Right forelimb (tissue), 1 donor: ENCODE results near the gene PPRC1.

ENCODE experiments used
- DNase-seq: peaks from one replicate; pipeline ENCODE4 v3.0.0-alpha.2; 2018

The PPRC1 gene

DNA sequence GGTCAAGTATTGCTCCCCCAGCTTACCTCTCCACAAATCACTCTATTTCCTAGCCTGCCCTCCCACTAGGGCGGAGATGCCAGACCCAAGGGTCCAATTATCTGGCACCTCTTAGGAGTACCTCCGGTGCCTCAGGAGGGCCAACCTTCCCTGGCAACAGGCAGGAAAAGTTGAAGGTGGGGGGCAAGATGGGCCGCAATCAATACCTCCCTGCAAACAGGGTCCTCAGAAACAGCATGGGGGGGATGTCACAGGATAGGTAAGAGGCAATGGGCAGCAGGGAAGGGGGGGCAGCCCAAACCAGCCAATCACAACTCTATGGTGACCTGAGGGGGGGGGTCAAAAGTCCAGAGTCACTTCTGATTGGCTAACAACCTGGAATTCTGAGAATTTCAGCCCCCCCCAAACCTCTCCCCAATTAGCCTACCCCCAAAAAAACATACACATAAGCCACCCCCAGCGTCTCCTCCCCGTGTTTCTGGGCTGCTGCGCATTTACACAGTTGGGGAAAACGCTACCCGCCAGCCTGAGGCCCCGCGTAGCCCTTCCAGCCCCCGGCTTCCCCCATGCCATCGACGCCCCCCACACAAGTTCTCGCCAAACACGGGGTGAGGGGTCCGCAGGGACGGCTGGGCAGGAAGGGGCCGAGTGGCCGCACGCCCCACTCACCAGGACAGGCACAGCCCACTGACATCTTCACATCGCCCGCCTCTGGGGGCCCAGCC lies 13.3 kb upstream of the PPRC1 start:
- DNase-seq: peak; percentile 75

DNA sequence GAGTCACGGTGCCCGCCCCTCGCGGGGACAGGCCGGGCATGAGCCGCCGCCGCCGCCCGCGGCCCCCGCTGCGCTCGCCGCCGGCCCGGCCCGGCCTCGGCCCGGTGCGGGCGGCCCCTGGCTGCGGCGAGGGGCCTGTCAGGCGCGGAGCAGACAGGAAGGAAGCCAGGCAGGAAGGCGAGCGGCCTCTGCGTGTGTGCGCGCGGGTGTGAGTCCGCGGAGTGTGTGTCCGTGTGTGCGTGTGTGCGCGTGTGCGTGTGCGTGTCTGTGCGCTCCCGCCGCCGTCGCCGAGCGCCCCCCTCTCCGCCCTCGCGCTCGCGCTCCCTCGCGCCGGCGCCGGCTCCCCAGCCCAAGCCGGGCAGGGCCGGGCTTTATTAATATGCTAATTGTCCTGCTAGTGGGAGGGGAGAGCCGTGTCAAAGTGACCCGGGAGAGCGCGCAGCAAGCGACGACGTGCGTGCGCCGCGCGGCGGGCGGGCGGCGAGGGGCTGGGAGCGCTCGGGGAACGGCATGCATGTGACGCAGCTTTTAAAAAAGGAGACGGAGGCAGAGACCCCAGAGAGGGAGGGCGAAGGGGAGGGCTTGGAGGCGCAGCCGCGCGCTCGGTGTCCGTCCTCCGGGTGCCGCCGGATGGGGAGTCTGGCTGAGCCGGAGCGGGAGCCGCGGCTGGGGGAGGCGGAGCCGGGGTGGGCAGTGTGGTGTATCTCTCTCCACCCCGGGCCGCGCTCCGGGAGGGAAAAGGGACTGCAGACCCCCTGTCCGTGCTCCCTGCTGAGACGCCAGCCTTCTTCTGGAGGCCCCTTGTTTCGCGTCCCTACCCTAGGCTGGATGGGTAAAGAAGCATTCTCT lies 12.5 kb upstream of the PPRC1 start, which contains the start of gene LDB1:
TSS of gene LDB1 (minus strand) at position 227 of the 849 bp plus-strand sequence. CDS start 258 bp downstream, outside the sequence.
- peak; percentile 90 for DNase-seq

DNA sequence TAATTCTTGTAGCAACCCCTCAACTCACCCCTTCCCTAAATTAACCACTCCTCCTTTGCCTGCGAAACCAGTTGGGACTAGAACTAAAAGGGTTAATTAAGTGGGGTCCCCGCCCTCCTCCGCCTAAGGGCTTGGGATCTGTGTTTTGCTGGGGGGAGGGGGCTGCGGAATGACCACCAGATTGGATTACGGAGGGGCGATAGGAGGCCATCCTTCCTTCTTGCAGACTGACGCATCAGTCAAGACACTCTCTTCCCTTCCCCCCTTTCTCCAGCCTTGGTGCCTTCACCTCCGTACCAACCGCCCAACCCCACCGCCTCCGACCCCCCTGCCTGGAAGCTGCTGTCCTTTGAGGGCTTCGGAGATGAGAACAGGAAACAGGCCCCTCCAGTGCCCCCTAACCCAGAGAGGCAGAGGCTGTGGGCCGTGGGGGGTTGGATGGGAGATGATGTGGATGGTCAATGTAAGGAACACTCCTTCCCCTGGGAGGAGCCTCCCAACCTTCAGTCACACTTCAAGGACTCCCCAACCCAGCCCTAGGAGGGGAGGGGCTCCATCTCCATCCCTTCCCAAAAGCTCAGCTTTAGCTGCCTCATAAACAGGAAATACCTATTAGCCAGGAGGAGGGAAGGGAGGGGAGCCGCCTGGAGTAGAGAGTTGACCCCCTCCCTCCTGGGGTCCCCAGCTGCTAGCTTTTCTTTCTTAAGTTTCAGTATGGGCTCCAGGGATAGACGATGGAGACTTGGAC lies 11.7 kb upstream of the PPRC1 start:
- DNase-seq: peak; percentile 82

DNA sequence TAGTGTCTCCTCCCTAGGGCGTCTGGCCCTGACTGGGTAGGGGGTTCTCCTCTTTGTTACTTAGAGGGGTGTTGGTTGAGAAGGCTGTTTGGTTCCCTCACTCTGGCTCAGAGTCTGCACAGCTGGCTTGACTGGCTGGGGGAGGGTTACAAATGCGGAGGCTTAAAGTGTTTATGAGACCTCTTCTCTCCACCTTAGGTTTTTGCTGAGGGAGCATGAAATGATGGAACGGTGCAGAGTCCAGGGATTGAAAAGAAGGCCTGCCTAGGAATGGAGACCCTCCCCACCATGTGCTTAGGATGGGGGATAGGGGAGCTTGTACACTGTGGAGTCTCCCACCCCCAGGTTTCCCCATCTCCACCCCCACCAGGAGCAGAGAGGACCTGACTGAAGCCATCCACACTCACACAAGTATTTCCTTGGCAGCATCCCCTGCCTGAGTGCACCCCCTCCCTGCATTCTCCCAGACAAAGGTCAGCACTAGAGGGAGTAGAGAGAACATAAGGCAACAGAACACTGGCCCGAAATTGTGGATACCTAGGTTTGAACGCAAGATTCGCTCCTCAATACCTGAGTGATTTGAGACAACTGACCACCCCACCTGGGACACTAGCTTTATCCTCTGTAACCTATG lies 11.0 kb upstream of the PPRC1 start:
- no peak for DNase-seq

DNA sequence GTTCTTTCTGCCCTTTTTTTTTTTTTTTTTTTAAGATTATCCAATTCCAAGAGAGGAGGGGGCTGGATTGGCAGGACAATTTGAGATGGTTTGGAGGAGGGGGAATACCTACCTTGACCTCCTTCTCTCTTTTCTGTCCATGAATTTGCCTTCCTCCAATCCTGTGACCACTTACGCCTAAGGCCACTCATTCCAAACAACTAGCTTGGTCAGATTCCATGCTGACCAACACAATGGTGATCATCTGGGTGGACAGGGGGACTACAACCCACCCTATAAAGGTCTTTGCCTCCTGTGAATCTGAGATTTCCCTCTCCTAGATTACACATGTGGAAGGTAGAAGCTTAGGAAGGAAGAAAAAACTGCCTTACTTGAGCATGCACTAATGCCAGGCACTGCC lies 10.4 kb upstream of the PPRC1 start:
- no peak for DNase-seq

DNA sequence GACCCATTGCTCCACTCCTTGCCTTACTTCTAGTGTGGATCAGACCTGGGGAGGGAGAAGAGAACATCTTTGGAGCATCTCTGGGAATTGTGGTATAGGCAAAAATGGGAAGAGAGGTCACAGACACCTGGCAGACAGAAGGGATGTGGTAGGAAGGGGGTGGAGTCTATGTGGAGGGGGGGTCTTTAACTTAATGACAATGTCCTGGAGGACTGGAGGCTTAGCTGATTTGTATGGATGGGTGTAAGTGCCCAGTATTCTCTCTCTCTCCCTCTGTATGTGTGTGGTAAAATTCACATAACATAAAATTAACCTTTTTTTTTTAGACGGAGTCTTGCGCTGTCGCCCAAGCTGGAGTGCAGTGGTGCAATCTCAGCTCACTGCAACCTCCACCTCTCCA lies 9.6 kb upstream of the PPRC1 start:
- no peak for DNase-seq

DNA sequence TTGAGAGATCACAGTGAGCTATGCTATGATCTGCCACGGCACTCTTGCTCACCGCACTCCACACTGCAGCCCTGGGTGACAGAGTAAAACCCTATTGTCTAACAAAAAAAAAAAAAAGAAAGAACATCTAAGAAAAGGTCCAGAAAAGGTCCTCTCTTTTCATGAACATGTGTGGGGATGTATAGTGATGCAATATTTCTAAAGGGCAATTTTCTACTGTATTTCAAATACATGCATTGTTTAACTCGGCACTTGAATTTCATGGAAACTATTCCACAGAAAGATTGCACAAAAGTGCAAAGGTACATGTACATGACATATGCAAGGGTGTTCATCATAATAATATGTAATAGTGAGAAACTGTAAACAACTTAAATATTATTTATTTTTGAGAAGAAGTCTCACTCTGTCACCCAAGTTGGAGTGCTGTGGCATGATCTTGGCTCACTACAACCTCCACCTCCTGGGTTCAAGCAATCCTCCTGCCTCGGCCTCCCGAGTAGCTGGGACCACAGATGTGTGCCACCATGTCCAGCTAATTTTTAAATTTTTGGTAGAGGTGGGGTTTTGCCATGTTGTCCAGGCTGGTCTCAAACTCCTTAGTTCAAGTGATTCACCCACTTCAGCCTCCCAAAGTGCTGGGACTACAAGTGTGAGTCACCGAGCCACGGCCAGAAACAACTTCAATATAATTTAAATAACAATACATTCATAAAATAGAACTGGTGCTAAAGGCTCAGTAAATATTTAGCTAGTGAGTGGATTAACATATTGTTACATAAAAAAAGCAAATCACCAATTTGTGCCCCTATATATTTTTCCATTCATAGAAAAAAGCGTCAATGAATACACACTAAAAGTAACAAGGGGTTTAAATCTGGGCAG lies 1.3 kb upstream of the PPRC1 start:
- DNase-seq: no peak

DNA sequence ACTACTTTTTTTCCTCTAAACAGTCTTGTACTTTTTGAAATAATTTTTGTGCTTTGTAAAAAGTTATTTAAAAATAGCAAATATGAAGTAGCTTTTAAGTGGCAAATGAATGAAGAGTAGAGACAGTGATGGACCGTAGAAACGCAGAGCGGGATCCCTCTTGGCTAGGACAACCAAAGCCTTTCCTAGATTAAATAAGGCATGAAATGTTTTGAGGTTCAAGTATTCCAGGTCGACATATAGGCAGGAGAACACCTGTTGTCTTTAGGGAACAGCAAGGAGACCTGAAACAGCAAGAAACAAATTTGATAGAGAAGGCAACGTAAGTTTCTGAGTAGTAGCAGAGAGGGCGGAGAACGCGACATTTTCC lies 662 bp upstream of the PPRC1 start:
- no peak for DNase-seq

DNA sequence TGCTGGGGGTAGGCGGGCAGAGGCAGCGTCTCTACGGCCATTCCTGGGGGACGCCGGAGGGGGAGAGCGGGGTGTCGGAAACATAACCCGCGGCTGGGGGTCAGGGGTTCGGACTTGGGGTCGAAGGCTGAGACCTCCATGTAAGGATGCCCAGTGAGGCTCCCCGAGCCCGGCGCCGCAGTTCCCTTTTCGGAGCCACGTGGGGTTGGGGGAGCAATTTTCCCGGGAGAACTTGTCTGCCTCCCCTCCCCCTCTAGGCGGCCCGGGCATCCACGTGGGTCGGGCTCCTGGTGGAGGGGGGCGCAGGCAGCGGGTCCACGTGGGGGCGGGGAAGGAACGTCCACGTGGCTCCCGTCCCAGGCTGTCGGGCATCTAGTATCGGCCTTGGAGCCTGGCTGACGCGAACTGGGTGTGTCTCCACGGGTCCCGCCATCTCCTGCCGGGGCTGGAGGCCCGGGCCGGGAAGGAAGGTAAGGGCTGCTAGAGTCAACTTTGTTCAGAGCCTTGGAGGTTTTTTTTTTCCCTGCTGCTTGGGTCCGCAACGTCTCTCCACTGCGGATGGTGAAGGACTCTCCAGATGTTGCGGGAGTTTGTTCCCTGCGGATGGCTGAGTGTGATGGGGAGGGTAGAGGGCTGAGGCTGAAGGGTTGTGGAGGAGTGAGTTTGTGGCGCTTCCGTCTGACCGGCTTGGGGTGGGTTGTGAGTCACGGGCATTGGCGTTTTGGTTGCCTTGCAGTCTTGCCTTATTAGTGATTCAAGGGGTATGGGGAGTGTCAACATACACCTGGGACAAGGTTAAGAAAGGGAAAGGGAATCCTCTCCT lies 744 bp downstream of the PPRC1 start:
- peak; percentile 85 for DNase-seq

DNA sequence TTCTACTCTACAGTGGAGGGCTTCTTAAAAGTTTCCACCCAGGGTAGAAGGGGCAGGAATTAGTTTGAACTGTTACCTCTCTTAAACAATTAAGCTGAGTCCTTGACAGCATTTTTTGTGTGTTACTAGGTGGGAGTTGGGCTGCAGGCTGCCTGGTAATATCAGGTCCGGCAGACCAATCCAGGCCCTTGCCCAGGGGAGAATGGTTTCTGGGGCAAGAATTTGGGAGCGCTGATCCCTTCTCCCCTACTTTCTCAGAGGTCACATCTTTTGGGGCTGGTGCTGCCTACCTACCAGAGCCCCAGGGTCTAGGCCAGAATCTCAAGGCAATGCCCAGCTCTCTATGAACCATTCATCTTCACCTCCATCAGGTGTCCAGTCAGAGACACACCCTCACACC lies 1.6 kb downstream of the PPRC1 start:
- no peak for DNase-seq

DNA sequence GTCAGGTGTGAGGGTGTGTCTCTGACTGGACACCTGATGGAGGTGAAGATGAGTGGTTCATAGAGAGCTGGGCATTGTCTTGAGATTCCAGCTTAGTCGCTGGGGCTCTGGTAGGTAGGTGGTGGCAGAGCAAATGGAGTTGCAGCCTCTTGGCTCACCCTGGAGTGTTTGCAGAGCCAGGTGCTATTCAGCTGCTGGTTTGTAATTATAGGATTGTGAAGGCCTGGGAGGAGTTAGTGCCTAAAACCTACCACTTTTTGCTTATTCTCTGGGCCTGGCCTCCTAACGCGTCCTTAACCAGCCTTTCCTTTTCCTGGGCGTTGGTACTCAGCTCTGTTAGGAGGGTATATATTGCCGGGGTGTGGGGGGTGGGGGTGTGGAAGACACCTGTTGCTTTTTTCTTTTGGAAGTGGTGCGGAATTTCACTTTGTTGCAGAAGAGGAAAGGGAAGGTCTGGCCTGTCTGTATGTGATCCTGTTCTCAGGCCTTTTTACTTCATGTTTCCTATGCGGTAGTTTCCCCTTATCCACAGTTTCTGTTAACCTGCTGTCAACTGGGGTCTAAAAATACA lies 3.2 kb downstream of the PPRC1 start:
- DNase-seq: no peak

DNA sequence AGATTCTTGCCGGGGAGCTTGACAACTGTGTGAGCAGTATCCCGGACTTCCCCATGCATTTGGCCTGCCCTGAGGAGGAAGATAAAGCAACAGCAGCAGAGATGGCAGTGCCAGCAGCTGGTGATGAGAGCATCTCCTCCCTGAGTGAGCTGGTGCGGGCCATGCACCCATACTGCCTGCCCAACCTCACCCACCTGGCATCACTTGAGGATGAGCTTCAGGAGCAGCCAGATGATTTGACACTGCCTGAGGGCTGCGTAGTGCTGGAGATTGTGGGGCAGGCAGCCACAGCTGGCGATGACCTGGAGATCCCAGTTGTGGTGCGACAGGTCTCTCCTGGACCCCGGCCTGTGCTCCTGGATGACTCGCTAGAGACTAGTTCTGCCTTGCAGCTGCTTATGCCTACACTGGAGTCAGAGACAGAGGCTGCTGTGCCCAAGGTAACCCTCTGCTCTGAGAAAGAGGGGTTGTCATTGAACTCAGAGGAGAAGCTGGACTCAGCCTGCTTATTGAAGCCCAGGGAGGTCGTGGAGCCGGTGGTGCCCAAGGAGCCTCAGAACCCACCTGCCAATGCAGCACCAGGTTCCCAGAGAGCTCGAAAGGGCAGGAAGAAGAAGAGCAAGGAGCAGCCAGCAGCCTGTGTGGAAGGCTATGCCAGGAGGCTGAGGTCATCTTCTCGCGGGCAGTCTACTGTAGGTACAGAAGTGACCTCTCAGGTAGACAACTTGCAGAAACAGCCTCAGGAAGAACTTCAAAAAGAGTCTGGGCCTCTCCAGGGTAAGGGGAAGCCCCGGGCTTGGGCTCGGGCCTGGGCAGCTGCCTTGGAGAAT lies 6.7 kb downstream of the PPRC1 start:
- no peak for DNase-seq

DNA sequence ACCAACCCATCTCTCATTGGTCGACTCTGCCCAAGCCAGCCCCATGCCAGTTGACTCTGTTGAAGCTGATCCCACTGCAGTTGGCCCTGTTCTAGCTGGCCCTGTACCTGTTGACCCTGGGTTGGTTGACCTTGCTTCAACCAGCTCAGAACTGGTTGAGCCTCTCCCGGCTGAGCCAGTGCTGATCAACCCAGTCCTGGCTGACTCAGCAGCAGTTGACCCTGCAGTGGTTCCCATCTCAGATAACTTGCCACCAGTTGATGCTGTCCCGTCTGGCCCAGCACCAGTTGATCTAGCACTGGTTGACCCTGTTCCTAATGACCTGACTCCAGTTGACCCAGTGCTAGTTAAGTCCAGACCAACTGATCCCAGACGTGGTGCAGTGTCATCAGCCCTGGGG lies 7.4 kb downstream of the PPRC1 start:
- DNase-seq: no peak

DNA sequence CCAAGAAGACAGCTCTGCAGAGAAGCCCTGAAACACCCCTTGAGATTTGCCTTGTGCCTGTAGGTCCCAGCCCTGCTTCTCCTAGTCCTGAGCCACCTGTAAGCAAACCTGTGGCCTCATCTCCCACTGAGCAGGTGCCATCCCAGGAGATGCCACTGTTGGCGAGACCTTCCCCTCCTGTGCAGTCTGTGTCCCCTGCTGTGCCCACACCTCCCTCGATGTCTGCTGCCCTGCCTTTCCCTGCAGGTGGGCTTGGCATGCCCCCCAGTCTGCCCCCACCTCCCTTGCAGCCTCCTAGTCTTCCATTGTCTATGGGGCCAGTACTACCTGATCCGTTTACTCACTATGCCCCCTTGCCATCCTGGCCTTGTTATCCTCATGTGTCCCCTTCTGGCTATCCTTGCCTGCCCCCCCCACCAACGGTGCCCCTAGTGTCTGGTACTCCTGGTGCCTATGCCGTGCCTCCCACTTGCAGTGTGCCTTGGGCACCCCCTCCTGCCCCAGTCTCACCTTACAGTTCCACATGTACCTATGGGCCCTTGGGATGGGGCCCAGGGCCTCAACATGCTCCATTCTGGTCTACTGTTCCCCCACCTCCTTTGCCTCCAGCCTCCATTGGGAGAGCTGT lies 8.2 kb downstream of the PPRC1 start:
- no peak for DNase-seq

DNA sequence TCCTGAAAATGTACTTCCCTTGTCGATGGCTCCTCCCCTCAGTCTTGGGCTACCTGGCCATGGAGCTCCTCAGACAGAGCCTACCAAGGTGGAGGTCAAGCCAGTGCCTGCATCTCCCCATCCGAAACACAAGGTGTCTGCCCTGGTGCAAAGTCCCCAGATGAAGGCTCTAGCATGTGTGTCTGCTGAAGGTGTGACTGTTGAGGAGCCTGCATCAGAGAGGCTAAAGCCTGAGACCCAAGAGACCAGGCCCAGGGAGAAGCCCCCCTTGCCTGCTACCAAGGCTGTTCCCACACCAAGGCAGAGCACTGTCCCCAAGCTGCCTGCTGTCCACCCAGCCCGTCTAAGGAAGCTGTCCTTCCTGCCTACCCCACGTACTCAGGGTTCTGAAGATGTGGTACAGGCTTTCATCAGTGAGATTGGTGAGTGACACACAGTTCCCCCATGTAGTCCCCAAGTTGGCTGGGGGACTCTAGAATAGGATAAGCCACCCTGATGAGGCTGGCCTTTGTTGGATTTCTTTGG lies 8.8 kb downstream of the PPRC1 start:
- no peak for DNase-seq

DNA sequence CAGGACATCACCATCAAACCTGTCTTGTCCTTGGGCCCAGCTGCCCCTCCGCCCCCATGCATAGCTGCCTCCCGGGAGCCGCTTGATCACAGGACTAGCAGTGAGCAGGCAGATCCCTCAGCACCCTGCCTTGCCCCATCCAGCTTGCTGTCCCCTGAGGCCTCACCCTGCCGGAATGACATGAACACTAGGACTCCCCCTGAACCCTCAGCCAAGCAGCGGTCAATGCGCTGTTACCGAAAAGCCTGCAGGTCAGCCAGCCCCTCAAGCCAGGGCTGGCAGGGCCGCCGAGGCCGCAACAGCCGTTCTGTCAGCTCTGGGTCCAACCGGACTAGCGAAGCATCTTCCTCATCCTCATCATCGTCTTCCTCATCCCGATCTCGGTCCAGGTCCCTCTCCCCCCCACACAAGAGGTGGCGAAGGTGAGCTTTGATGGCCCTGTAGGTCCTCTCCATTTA lies 14.2 kb downstream of the PPRC1 start:
- DNase-seq: no peak

DNA sequence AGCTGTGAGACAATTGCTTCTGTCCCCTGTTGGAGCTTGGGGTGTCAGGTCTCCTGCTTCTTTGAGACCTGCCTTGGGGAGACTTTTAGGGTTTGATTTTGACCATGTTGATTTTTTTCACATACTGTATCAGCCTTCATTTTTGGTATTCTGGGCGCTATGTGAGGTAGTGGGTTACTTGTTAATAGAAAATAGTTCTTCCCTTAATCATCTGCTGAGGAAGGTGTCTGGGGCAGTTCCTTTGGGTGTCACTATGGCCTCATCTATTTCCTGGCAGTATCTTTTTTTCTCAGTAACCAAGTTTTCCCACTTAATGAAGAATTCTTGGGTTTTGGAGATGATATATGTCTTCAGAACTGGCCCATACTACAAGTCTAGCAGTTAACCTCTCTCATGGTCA lies 14.7 kb downstream of the PPRC1 start:
- DNase-seq: no peak

DNA sequence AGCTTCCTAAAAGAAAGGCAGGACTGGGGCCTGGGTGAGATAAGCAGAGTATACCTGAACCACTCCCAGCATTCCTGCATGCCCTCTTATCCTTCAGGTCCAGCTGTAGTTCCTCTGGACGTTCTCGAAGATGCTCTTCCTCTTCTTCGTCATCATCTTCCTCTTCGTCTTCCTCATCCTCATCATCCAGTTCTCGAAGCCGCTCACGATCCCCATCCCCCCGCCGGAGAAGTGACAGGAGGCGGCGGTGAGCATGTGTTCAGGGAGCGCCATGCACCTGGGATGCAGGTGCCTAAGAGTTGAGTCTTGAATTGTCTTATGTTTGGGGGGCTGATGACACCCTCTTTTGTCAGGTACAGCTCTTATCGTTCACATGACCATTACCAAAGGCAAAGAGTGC lies 15.4 kb downstream of the PPRC1 start:
- no peak for DNase-seq
